ENCODE data around the gene FHL2. TPM values are rescaled to one million over a fixed set of nuclear protein-coding genes. Genes with fewer than 3 reads are reported as not detected.
A peak's percentile ranks its signal among the peaks of the same experiment; 100 is the strongest.

Gene FHL2
- total RNA-seq, 4 donors from 2014 or later: 36.7 to 81.2 (median 44.0) TPM

- no peak overlapping the region for H3K4me3 ChIP-seq (replicated peaks in 1 of 3)
- peaks cover 0 to 4% of the 10 kb centered on the region in 2 donors for H3K4me1 ChIP-seq
- H3K27me3 ChIP-seq: no peaks in the 10 kb centered on the region
- peaks cover 15 to 20% of the 10 kb centered on the region in 2 donors for H3K36me3 ChIP-seq
- H3K27ac ChIP-seq: no peak overlapping the region
- intact Hi-C loops (cut with DNase I): no loop called here
- no peak for TF ChIP-seq POLR2A (IDR thresholded peaks at IDR 0.05)
- DNase-seq: peak in 1 of 2 donors; percentile 25
- 66 to 80% methylated on average over 6 of the region's 6 CpGs for WGBS, 2 donors
- H3K9me3 ChIP-seq: no peaks in the 10 kb centered on the region
Measured at GRCh38 chr2:105358593-105358992, 40.3 kb downstream of the FHL2 start.

GRCh38 chr2:105357122-105357521 is 41.7 kb downstream of the FHL2 start:
- TF ChIP-seq CTCF (IDR thresholded peaks at IDR 0.05) (no peak), POLR2A (IDR thresholded peaks at IDR 0.05) (no peak)
- Histone ChIP-seq H3K4me3 (replicated peaks in 1 of 3) (no peak overlapping the region), H3K27ac (no peak overlapping the region), H3K27me3 (no peaks in the 10 kb centered on the region), H3K4me1 (peaks cover 0 to 4% of the 10 kb centered on the region in 2 donors), H3K36me3 (peaks cover 5 to 20% of the 10 kb centered on the region in 2 donors), H3K9me3 (no peaks in the 10 kb centered on the region)
- no peak for DNase-seq
- intact Hi-C loops (cut with DNase I): no loop called here
- WGBS, 2 donors: 100% methylated on average over 1 of the region's 1 CpG

GRCh38 chr2:105344704-105345345 is 54.0 kb downstream of the FHL2 start:
- intact Hi-C loops (cut with DNase I): no loop called here
- no peaks in the 10 kb centered on the region for H3K9me3 ChIP-seq
- 77 to 83% methylated on average over 4 of the region's 4 CpGs for WGBS, 2 donors
- TF ChIP-seq CTCF (IDR thresholded peaks at IDR 0.05): peak in 3 of 6 experiments; percentile 31 to 43 (median 40)
- no peak for TF ChIP-seq POLR2A (IDR thresholded peaks at IDR 0.05)
- no peak for DNase-seq
- no peaks in the 10 kb centered on the region for H3K27me3 ChIP-seq
- H3K4me3 ChIP-seq (replicated peaks in 1 of 3): no peak overlapping the region
- H3K27ac ChIP-seq: no peak overlapping the region
- H3K4me1 ChIP-seq: no peaks in the 10 kb centered on the region
- H3K36me3 ChIP-seq: peaks cover 54 to 69% of the 10 kb centered on the region in 2 donors

- Histone ChIP-seq H3K36me3 (peaks cover 31 to 32% of the 10 kb centered on the region in 2 donors), H3K27me3 (no peaks in the 10 kb centered on the region), H3K4me1 (peaks cover 9 to 21% of the 10 kb centered on the region in 2 donors), H3K4me3 (replicated peaks in 1 of 3) (no peak overlapping the region), H3K27ac (no peak overlapping the region), H3K9me3 (no peaks in the 10 kb centered on the region)
- 87 to 93% methylated on average over 4 of the region's 4 CpGs for WGBS, 2 donors
- no peak for TF ChIP-seq POLR2A (IDR thresholded peaks at IDR 0.05)
- TF ChIP-seq CTCF (IDR thresholded peaks at IDR 0.05): no peak
- no peak for DNase-seq
- intact Hi-C loops (cut with DNase I): no loop called here
Measured at GRCh38 chr2:105339414-105339813, 59.4 kb downstream of the FHL2 start.

GRCh38 chr2:105338020-105338385 is 60.8 kb downstream of the FHL2 start:
- peaks cover 9 to 21% of the 10 kb centered on the region in 2 donors for H3K4me1 ChIP-seq
- peak overlapping the region; percentile 86 to 95 (median 88) for H3K27ac ChIP-seq
- TF ChIP-seq CTCF (IDR thresholded peaks at IDR 0.05): no peak
- TF ChIP-seq POLR2A (IDR thresholded peaks at IDR 0.05): no peak
- no peaks in the 10 kb centered on the region for H3K27me3 ChIP-seq
- H3K9me3 ChIP-seq: no peaks in the 10 kb centered on the region
- intact Hi-C loops (cut with DNase I): no loop called here
- WGBS, 2 donors: 6 to 7% methylated on average over 5 of the region's 5 CpGs
- no peak for DNase-seq
- peak overlapping the region; percentile 61 to 73 (median 70) for H3K4me3 ChIP-seq (replicated peaks in 1 of 3)
- H3K36me3 ChIP-seq: peaks cover 22 to 23% of the 10 kb centered on the region in 2 donors

All from thyroid gland (tissue), 4 donors.